ENCODE data around the gene ZBTB16.

DNA sequence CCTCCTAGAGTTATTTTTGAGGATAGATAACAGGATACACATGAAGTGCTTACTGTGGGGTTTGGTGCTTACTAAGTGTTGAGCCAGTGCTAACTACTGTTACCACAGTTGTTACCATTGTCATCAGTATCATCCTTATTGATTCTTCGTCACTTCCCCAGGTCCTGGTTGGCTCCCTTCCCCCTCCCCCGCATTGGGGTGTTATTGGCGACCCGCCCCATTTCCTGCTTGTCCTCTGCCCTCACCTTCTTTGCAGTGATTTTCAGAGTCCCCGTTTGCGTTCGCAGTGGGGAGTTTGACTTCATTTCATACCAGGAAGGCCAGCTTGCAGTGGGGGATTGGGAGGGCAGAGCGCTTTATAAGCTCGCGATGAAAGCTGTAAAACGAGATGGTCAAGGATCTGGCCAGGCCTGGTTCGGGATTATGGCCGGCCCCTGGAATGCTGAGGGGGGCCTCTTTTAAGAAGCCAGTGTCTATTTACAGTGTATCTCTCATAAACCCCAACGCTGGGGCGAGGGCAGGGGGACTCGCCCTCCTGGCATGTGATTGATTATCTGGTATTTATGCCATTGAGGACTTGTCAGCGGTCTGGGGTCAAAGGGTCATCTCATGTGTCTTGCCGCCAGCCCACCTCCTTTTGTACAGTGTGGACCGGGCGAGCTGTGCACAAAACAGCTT lies 152.1 kb downstream of the ZBTB16 start:
- TF ChIP-seq EZH2 (IDR thresholded peaks at IDR 0.05; ENCODE audit: borderline replicate concordance, low read depth, low read length, severe bottlenecking), result no peak
- TF ChIP-seq CTCF (IDR thresholded peaks at IDR 0.05; ENCODE audit: borderline replicate concordance, extremely low read depth, low read length, poor library complexity, severe bottlenecking), result no peak

Measured in DND-41 (cell line).